Panc1 (cell line): ENCODE data around the gene RXFP3. TPM values are rescaled to one million over a fixed set of nuclear protein-coding genes. Genes with fewer than 3 reads are reported as not detected.

Source experiments
- ATAC-seq: fragments of 200-7000 bp; cut with Tn5 transposase; 2 replicates; pipeline ENCODE4 v1.9.1; 2020; ENCODE audit warnings: mild to moderate bottlenecking, moderate library complexity
- BruUV-seq: library from RNA; stranded (reverse); fragments of 400-500 nt; replicated peaks from 2 replicates; lab custom pipeline; 2021; lab: Mats Ljungman, UMichigan
- CTCF ChIA-PET: fragments of 300-600 bp; sonication (Branson Sonifier 250); formaldehyde crosslinking; loops from one replicate; lab custom pipeline; 2022; ENCODE audit warnings: antibody characterized with exemption; lab: Charles Lee
- POLR2A ChIA-PET: fragments of 300-600 bp; sonication (Branson Sonifier 250); formaldehyde crosslinking; loops from one replicate; lab custom pipeline; 2022; ENCODE audit warnings: antibody characterized with exemption; lab: Charles Lee
- DNase-seq: peaks from one replicate; pipeline ENCODE4 v3.0.0-alpha.2; 2010; ENCODE audit warnings: low read depth, low spot score
- H3K27ac ChIP-seq: 2 replicates; pipeline ENCODE4 v1.5.1; 2011; ENCODE audit warnings: mild to moderate bottlenecking, low read length, inconsistent platforms
- H3K27me3 ChIP-seq: fragments of 200-500 bp; sonication (Bioruptor generic); 2 replicates; pipeline ENCODE4 v1.6.0; 2014; ENCODE audit warnings: low read length, inconsistent platforms; ENCODE audit not compliant: control insufficient read depth, insufficient read depth
- H3K36me3 ChIP-seq: fragments of 200-500 bp; sonication (Bioruptor generic); 2 replicates; pipeline ENCODE4 v1.5.1; 2014; ENCODE audit warnings: inconsistent platforms, mild to moderate bottlenecking, low read length, moderate library complexity; ENCODE audit not compliant: control insufficient read depth, insufficient read depth
- H3K4me1 ChIP-seq: 2 replicates; pipeline ENCODE4 v1.5.1; 2011; ENCODE audit warnings: inconsistent platforms, mild to moderate bottlenecking, low read length, moderate library complexity; ENCODE audit not compliant: control insufficient read depth, insufficient read depth
- H3K4me3 ChIP-seq, 2 experiments: 2 replicates each; pipeline ENCODE4 v1.5.1; 2011 to 2012; ENCODE audit warnings: low read depth in 2 of 2, low read length in 2 of 2, mild to moderate bottlenecking in 2 of 2, inconsistent platforms in 1 of 2, moderate library complexity in 1 of 2
- H3K9me3 ChIP-seq: fragments of 200-500 bp; sonication (Bioruptor generic); 2 replicates; pipeline ENCODE4 v1.5.1; 2014; ENCODE audit warnings: low read depth, mild to moderate bottlenecking, inconsistent platforms, low read length, moderate library complexity; ENCODE audit not compliant: control insufficient read depth, insufficient read depth
- CTCF ChIP-seq: fragments of 450-650 bp; IDR thresholded peaks from 2 replicates; pipeline ENCODE4 v1.5.1; 2017; ENCODE audit warnings: mild to moderate bottlenecking
- POLR2AphosphoS5 ChIP-seq: IDR thresholded peaks from 2 replicates; pipeline ENCODE4 v1.6.1; 2012; ENCODE audit warnings: mild to moderate bottlenecking, low read depth, low read length, moderate library complexity
- REST ChIP-seq, 2 experiments: IDR thresholded peaks; 2 replicates each; pipeline ENCODE4 v1.6.1; 2011 to 2012; ENCODE audit warnings: low read depth in 2 of 2, control low read depth in 1 of 2, low read length in 1 of 2, mild to moderate bottlenecking in 1 of 2, moderate library complexity in 1 of 2; ENCODE audit not compliant: insufficient read depth in 1 of 2
- SIN3A ChIP-seq: IDR thresholded peaks from 2 replicates; pipeline ENCODE4 v1.6.1; 2012; ENCODE audit warnings: low read depth, mild to moderate bottlenecking, low read length, moderate library complexity, borderline replicate concordance; ENCODE audit not compliant: insufficient read depth
- TCF7L2 ChIP-seq: IDR thresholded peaks from 2 replicates; pipeline ENCODE4 v1.6.1; 2011; ENCODE audit warnings: mild to moderate bottlenecking, low read depth, low read length, inconsistent platforms
- in situ Hi-C: cut with HindIII; loops from 2 replicates; pipeline ENCODE4 v1.10.0; 2016; ENCODE audit warnings: low sequenced_read_pairs, low pct_unique_long_range_greater_than_20kb
- intact Hi-C: fragments of 100-400 bp; cut with micrococcal nuclease; formaldehyde crosslinking; loops from one replicate; pipeline ENCODE4 v1.10.0; 2022; ENCODE audit not compliant: unreplicated experiment
- total RNA-seq: library from RNA; stranded (reverse); gene quantifications from one replicate; pipeline ENCODE4 v1.2.1, GENCODE V29; 2021; ENCODE audit not compliant: unreplicated experiment

Gene RXFP3
- total RNA-seq, 1 experiment from 2014 or later: not detected

GRCh38 chr5:33921002-33921401 lies 15.2 kb upstream of the RXFP3 start:
- H3K27me3 ChIP-seq: no peaks in the 10 kb centered on the region; the same call in 1 of the 2 replicates
- DNase-seq (no peak), ATAC-seq (no peak)
- no TSS peak for BruUV-seq
- CTCF ChIA-PET: no interaction called here
- H3K9me3 ChIP-seq: no peaks in the 10 kb centered on the region
- no peak overlapping the region for H3K4me3 ChIP-seq
- intact Hi-C loops: no loop called here
- POLR2A ChIA-PET: no interaction called here
- no peaks in the 10 kb centered on the region for H3K36me3 ChIP-seq
- in situ Hi-C loops: no loop called here
- no peaks in the 10 kb centered on the region for H3K4me1 ChIP-seq
- TF ChIP-seq TCF7L2 (no peak), REST (IDR thresholded peaks at IDR 0.05; ENCODE audit: insufficient read depth in 1 of 2, low read depth in 2 of 2, low read length in 1 of 2) (no peak), POLR2AphosphoS5 (no peak)
- H3K27ac ChIP-seq: no peak overlapping the region

- intact Hi-C loops (no loop called here), in situ Hi-C loops (no loop called here)
- H3K36me3 ChIP-seq: no peaks in the 10 kb centered on the region
- CTCF ChIA-PET: no interaction called here
- no peaks in the 10 kb centered on the region; the same call in 1 of the 2 replicates for H3K27me3 ChIP-seq
- no peak overlapping the region for H3K27ac ChIP-seq
- TF ChIP-seq REST (IDR thresholded peaks at IDR 0.05; ENCODE audit: insufficient read depth in 1 of 2, low read depth in 2 of 2, low read length in 1 of 2) (no peak), SIN3A (no peak), POLR2AphosphoS5 (no peak), TCF7L2 (no peak), CTCF (no peak)
- DNase-seq (no peak), ATAC-seq (no peak)
- POLR2A ChIA-PET: no interaction called here
- H3K9me3 ChIP-seq: no peaks in the 10 kb centered on the region
- no peak overlapping the region for H3K4me3 ChIP-seq
- BruUV-seq: no TSS peak
- H3K4me1 ChIP-seq: no peaks in the 10 kb centered on the region
These were observed 10.9 kb upstream of the RXFP3 start for GRCh38 chr5:33925278-33925677.
